GM12892 (cell line): ENCODE measurements around the gene INVS.

ENCODE experiments used
- POLR2A ChIP-seq: IDR thresholded peaks from 2 replicates; pipeline ENCODE4 v1.6.1; 2011; ENCODE audit warnings: low read depth, low read length, control low read depth
- POLR2AphosphoS5 ChIP-seq: IDR thresholded peaks from 2 replicates; pipeline ENCODE4 v1.6.1; 2011; ENCODE audit warnings: low read depth, low read length, control low read depth

DNA sequence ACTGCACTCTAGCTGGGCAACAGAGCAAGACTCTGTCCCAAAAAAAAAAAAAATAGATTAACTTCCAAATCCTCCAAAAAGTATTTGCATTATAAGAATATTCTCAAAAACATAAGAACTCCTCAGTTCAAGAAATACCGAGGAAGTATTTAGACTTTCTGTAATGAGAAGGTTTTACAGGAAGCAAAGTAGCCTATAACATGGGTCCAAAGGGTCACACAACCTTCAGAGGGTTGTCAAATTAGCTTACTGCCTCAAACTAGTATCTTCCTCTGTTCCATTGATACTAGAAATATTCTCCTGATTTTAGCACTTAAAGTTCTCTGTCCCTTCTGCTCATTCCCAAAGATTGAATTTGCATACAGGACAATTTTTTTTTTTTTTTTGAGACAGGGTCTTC, 121.9 kb downstream of the INVS start:
- TF ChIP-seq POLR2A (no peak), POLR2AphosphoS5 (no peak)
